Esophagus squamous epithelium (tissue), 4 donors: ENCODE results near the gene SCYGR2.

Experiments used
- POLR2A ChIP-seq, 4 donors: fragments of 450-650 bp; IDR thresholded peaks; one replicate each; pipeline ENCODE4 v1.6.1; 2017; ENCODE audit warnings: antibody characterized with exemption in 4 of 4, mild to moderate bottlenecking in 4 of 4, moderate library complexity in 3 of 4
- TF ChIP-seq, protein P1 (sequence below), 6 experiments: fragments of 450-650 bp in 4 of 6; fragments of 200-600 bp in 2 of 6; sonication (generic) in 2 of 6; IDR thresholded peaks; one replicate each; pipeline ENCODE4 v1.5.1; 2016 to 2019; ENCODE audit warnings: antibody characterized with exemption in 6 of 6, mild to moderate bottlenecking in 4 of 6, moderate library complexity in 4 of 6

GRCh38 chr2:227578642-227579041 is 20.1 kb upstream of the SCYGR2 start:
- TF ChIP-seq, protein P1, sequence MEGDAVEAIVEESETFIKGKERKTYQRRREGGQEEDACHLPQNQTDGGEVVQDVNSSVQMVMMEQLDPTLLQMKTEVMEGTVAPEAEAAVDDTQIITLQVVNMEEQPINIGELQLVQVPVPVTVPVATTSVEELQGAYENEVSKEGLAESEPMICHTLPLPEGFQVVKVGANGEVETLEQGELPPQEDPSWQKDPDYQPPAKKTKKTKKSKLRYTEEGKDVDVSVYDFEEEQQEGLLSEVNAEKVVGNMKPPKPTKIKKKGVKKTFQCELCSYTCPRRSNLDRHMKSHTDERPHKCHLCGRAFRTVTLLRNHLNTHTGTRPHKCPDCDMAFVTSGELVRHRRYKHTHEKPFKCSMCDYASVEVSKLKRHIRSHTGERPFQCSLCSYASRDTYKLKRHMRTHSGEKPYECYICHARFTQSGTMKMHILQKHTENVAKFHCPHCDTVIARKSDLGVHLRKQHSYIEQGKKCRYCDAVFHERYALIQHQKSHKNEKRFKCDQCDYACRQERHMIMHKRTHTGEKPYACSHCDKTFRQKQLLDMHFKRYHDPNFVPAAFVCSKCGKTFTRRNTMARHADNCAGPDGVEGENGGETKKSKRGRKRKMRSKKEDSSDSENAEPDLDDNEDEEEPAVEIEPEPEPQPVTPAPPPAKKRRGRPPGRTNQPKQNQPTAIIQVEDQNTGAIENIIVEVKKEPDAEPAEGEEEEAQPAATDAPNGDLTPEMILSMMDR (IDR thresholded peaks at IDR 0.05) = peak in 1 of 6 experiments; percentile 9
- TF ChIP-seq POLR2A (IDR thresholded peaks at IDR 0.05) = no peak
